ENCODE results near the gene MROH9.

Gene MROH9

GRCh38 chr1:171014880-171015279, 79.5 kb downstream of the MROH9 start:
- TF ChIP-seq, protein P1, sequence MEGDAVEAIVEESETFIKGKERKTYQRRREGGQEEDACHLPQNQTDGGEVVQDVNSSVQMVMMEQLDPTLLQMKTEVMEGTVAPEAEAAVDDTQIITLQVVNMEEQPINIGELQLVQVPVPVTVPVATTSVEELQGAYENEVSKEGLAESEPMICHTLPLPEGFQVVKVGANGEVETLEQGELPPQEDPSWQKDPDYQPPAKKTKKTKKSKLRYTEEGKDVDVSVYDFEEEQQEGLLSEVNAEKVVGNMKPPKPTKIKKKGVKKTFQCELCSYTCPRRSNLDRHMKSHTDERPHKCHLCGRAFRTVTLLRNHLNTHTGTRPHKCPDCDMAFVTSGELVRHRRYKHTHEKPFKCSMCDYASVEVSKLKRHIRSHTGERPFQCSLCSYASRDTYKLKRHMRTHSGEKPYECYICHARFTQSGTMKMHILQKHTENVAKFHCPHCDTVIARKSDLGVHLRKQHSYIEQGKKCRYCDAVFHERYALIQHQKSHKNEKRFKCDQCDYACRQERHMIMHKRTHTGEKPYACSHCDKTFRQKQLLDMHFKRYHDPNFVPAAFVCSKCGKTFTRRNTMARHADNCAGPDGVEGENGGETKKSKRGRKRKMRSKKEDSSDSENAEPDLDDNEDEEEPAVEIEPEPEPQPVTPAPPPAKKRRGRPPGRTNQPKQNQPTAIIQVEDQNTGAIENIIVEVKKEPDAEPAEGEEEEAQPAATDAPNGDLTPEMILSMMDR (conservative IDR thresholded peaks at IDR 0.05): no peak
- no peak overlapping the region for H3K27ac ChIP-seq

DNA sequence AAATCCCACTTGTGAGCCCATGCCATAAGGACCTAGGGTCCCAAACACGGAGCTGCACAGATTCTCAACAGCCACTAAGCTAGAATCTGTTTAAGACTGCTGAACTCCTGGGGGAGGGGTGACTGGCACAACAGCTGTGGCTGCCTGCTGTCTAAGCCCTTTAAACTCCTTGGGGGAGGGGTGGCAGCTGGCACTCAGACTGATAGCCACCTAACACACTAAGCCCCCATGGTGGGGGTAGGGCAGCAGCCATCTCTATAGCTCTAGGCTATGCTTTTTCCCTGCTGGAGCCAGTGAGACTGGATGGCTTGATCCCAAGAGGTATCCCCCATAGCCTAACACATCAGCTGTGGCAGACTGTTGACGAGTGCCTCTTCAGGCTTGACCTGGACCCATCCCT, 82.1 kb downstream of the MROH9 start:
- TF ChIP-seq, protein P1 (conservative IDR thresholded peaks at IDR 0.05): no peak
- no peak overlapping the region for H3K27ac ChIP-seq

GRCh38 chr1:171019971-171020370, 84.6 kb downstream of the MROH9 start:
- TF ChIP-seq, protein P1 (conservative IDR thresholded peaks at IDR 0.05): no peak
- H3K27ac ChIP-seq: no peak overlapping the region

DNA sequence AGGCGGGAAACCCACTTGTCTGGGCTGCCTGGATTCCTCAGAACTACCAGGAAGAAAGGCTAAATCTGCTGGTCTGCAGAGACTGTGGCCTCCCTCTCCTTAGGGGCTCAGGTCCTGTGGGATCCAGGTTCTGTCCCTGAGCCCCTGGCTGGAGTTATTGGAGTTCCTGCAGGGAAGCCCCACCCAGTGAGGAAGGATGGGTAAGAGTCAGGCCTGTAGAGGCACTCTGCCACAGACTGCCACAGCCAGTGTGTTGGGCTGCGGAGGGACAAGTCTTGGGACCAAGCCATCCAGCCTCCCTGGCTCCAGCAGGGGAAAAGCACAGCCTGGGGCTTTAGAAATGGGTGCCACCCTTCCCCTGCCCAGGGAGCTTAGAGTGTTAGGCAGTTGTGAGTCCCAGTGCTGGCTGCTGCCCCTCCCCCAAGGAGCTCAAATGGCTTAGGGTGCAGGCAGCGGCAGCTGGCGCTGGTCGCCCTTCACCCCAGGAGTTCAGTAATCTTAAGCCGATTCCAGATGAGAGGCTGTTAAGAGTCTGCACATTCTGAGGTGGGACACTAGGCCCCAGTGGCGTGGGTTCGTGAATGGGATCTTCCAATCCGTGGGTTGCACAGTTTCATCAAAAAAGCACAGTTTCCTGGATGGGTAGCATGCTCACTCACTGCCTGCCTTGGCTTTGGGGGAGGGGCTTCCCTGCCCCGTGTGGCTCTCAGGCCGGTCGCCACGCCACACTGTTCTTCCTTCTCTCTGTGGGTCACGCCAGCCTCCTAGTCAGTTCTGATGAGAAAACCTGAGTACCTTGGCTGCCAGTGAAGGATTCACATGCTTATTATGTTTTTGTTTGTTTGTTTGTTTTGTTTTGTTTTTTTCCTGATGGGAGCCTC, 97.7 kb downstream of the MROH9 start:
- H3K27ac ChIP-seq: no peak overlapping the region
- TF ChIP-seq, protein P1 (conservative IDR thresholded peaks at IDR 0.05): no peak

DNA sequence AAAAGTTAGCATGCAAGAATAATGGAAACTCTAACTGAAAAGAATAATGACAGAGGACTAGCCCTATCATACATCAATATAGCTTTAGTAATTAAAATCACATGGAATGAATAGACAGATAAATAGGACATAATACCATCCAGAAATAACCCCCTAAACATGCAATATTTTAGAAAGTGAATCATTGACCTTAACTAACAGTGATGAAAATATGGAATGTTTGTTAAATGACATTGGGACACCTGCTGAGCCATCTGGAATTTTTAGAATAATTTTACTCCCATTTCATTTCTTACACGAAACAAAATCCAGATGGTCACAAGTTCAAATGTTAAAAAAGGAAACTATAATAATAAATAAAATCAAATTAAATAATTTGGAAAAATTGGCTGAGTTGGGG, 102.3 kb downstream of the MROH9 start:
- TF ChIP-seq, protein P1 (conservative IDR thresholded peaks at IDR 0.05): no peak
- H3K27ac ChIP-seq: no peak overlapping the region

DNA sequence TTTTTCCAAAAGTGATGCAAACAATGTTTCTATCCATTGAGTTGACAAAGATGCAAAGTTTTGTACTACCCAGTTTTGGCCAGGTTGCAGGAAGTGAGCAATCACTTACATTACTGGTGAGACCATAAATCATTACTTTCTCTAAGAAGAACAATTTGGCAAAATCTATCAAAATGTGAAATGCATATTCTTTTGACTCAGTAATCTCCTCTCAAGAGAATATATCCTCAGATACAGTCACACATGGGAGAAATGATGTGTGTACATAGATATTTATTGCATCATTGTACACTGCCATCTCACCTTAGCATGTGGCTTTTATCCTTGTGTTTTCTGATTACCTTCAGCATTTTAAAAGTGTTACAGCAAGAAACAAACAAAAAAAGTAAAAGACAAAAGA, 103.0 kb downstream of the MROH9 start:
- TF ChIP-seq, protein P1 (conservative IDR thresholded peaks at IDR 0.05): no peak
- H3K27ac ChIP-seq: no peak overlapping the region

GRCh38 chr1:171048014-171048413, 112.7 kb downstream of the MROH9 start:
- TF ChIP-seq, protein P1 (conservative IDR thresholded peaks at IDR 0.05): no peak
- no peak overlapping the region for H3K27ac ChIP-seq

All from VCaP (cell line).